Esophagus squamous epithelium (tissue), 4 donors: ENCODE results near the gene CFAP99.

Source experiments
- CTCF ChIP-seq, 6 experiments: fragments of 450-650 bp in 4 of 6; fragments of 200-600 bp in 2 of 6; sonication (generic) in 2 of 6; IDR thresholded peaks; one replicate each; pipeline ENCODE4 v1.5.1; 2016 to 2019; ENCODE audit warnings: antibody characterized with exemption in 6 of 6, mild to moderate bottlenecking in 4 of 6, moderate library complexity in 4 of 6
- POLR2A ChIP-seq, 4 donors: fragments of 450-650 bp; IDR thresholded peaks; one replicate each; pipeline ENCODE4 v1.6.1; 2017; ENCODE audit warnings: antibody characterized with exemption in 4 of 4, mild to moderate bottlenecking in 4 of 4, moderate library complexity in 3 of 4

GRCh38 chr4:2397596-2398379 lies 21.0 kb upstream of the CFAP99 start:
- no peak for TF ChIP-seq CTCF (IDR thresholded peaks at IDR 0.05)
- no peak for TF ChIP-seq POLR2A (IDR thresholded peaks at IDR 0.05)
